ENCODE data around the gene RANBP3.

DNA sequence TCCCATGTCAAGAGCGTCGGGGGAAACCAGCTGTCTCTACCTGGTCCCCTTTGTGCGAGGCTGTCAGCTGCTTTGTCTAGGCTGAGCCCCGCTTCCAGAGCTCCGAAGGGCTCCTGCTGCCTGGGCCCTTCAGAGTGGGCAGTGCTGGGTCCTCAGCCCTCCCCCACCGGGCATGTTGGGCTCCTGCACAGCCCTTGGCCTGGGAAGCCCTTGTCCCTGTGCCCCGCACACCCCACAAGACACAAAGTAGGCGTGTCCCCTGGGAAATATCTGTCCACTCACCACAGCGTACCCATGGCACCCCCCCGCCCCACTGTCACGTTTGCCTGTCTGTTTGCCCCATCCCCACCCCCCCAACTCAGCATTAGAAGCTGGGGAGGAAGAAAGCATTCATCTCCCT, 39.6 kb upstream of the RANBP3 start:
- TF ChIP-seq, protein P1, sequence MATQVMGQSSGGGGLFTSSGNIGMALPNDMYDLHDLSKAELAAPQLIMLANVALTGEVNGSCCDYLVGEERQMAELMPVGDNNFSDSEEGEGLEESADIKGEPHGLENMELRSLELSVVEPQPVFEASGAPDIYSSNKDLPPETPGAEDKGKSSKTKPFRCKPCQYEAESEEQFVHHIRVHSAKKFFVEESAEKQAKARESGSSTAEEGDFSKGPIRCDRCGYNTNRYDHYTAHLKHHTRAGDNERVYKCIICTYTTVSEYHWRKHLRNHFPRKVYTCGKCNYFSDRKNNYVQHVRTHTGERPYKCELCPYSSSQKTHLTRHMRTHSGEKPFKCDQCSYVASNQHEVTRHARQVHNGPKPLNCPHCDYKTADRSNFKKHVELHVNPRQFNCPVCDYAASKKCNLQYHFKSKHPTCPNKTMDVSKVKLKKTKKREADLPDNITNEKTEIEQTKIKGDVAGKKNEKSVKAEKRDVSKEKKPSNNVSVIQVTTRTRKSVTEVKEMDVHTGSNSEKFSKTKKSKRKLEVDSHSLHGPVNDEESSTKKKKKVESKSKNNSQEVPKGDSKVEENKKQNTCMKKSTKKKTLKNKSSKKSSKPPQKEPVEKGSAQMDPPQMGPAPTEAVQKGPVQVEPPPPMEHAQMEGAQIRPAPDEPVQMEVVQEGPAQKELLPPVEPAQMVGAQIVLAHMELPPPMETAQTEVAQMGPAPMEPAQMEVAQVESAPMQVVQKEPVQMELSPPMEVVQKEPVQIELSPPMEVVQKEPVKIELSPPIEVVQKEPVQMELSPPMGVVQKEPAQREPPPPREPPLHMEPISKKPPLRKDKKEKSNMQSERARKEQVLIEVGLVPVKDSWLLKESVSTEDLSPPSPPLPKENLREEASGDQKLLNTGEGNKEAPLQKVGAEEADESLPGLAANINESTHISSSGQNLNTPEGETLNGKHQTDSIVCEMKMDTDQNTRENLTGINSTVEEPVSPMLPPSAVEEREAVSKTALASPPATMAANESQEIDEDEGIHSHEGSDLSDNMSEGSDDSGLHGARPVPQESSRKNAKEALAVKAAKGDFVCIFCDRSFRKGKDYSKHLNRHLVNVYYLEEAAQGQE (tag by site-specific recombination; IDR thresholded peaks at IDR 0.05) = no peak
- no peak for TF ChIP-seq ZNF544 (tag by site-specific recombination; IDR thresholded peaks at IDR 0.05)
- TF ChIP-seq, protein P2, sequence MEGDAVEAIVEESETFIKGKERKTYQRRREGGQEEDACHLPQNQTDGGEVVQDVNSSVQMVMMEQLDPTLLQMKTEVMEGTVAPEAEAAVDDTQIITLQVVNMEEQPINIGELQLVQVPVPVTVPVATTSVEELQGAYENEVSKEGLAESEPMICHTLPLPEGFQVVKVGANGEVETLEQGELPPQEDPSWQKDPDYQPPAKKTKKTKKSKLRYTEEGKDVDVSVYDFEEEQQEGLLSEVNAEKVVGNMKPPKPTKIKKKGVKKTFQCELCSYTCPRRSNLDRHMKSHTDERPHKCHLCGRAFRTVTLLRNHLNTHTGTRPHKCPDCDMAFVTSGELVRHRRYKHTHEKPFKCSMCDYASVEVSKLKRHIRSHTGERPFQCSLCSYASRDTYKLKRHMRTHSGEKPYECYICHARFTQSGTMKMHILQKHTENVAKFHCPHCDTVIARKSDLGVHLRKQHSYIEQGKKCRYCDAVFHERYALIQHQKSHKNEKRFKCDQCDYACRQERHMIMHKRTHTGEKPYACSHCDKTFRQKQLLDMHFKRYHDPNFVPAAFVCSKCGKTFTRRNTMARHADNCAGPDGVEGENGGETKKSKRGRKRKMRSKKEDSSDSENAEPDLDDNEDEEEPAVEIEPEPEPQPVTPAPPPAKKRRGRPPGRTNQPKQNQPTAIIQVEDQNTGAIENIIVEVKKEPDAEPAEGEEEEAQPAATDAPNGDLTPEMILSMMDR (tag by site-specific recombination; IDR thresholded peaks at IDR 0.05) = no peak
- TF ChIP-seq YY1 (tag by site-specific recombination; IDR thresholded peaks at IDR 0.05) = no peak
- no peak for TF ChIP-seq ZNF768 (tag by site-specific recombination; IDR thresholded peaks at IDR 0.05)
- TF ChIP-seq, protein P3, sequence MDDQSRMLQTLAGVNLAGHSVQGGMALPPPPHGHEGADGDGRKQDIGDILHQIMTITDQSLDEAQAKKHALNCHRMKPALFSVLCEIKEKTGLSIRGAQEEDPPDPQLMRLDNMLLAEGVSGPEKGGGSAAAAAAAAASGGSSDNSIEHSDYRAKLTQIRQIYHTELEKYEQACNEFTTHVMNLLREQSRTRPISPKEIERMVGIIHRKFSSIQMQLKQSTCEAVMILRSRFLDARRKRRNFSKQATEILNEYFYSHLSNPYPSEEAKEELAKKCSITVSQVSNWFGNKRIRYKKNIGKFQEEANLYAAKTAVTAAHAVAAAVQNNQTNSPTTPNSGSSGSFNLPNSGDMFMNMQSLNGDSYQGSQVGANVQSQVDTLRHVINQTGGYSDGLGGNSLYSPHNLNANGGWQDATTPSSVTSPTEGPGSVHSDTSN (CRISPR knock-in tag; IDR thresholded peaks at IDR 0.05) = no peak
